ENCODE measurements around the gene CCDC92B.
"Not testable (repeated sequence)": the region's sequence is repeated elsewhere in the genome, so short reads cannot be mapped to it uniquely, and the experiment has no call there.

DNA sequence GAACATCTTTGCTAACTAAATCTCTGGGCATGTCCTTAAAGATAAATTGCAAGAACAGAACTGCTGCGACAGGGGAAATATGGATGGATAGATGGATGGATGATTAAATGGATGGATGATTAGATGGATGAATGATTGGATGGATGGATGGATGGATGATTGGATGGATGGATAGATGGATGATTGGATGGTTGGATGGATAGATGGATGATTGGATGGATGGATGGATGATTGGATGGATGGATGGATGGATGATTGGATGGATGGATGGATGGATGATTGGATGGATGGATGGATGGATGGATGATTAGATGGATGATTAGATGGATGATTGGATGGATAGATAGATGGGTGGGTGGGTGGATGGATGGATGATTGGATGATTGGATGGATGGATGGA lies 70.2 kb downstream of the CCDC92B start:
- not testable (repeated sequence) for TF ChIP-seq CTCF (IDR thresholded peaks at IDR 0.05; ENCODE audit: low read length); EZH2 (IDR thresholded peaks at IDR 0.05; ENCODE audit: borderline replicate concordance, low read length)
